Lung (tissue), 12 donors: Measurements from ENCODE around the gene ONECUT3. TPM values are rescaled to one million over a fixed set of nuclear protein-coding genes. Genes with fewer than 3 reads are reported as not detected.

ENCODE experiments used
- ATAC-seq: fragments of 200-7000 bp; cut with Tn5 transposase; one replicate; pipeline ENCODE4 v1.9.1; 2020; ENCODE audit warnings: moderate number of reproducible peaks; ENCODE audit not compliant: insufficient read depth, low FRiP score
- DNase-seq, 3 donors: peaks; one replicate each; pipeline ENCODE4 v3.0.0-alpha.2; 2013 to 2017
- H3K27ac ChIP-seq, 2 donors: one replicate each; pipeline ENCODE4 v1.5.1; 2013; ENCODE audit warnings: mild to moderate bottlenecking in 2 of 2, moderate library complexity in 2 of 2, control low read depth in 1 of 2, inconsistent platforms in 1 of 2, low read depth in 1 of 2, low read length in 1 of 2
- H3K27me3 ChIP-seq, 3 donors: one replicate each; pipeline ENCODE4 v1.5.1; 2013; ENCODE audit warnings: low read length in 2 of 3; ENCODE audit not compliant: control insufficient read depth in 3 of 3, insufficient read depth in 3 of 3
- H3K36me3 ChIP-seq, 4 donors: one replicate each; pipeline ENCODE4 v1.5.1; 2013; ENCODE audit warnings: low read length in 4 of 4, mild to moderate bottlenecking in 1 of 4, moderate library complexity in 1 of 4; ENCODE audit not compliant: control insufficient read depth in 4 of 4, insufficient read depth in 4 of 4
- H3K4me1 ChIP-seq, 5 donors: one replicate each; pipeline ENCODE4 v1.5.1; 2013; ENCODE audit warnings: low read length in 5 of 5, mild to moderate bottlenecking in 2 of 5, moderate library complexity in 1 of 5; ENCODE audit not compliant: control insufficient read depth in 5 of 5, insufficient read depth in 5 of 5
- H3K4me3 ChIP-seq: one replicate; pipeline ENCODE4 v1.5.1; 2013; ENCODE audit warnings: mild to moderate bottlenecking, control low read depth, moderate library complexity
- H3K9ac ChIP-seq, 2 donors: one replicate each; pipeline ENCODE4 v1.5.1; 2013; ENCODE audit warnings: low read length in 2 of 2, control low read depth in 1 of 2; ENCODE audit not compliant: insufficient read depth in 1 of 2
- H3K9me3 ChIP-seq, 4 donors: one replicate each; pipeline ENCODE4 v1.5.1; 2013; ENCODE audit warnings: low read length in 3 of 4, mild to moderate bottlenecking in 1 of 4, moderate library complexity in 1 of 4; ENCODE audit not compliant: control insufficient read depth in 4 of 4, insufficient read depth in 3 of 4
- WGBS, 2 donors: extraction: QIAGEN DNeasy Blood & Tissue Kit; methylation state at CpG; one replicate each; pipeline ENCODE4 v1.1.7; 2013; 5-methylcytosine and 5-hydroxymethylcytosine counted together
- polyA plus RNA-seq, 2 donors: library from polyadenylated mRNA; stranded (reverse); fragments of 200-250 nt; gene quantifications; one replicate each; pipeline ENCODE4 v1.2.1, GENCODE V29; 2013
- total RNA-seq, 2 donors: library from RNA; depleted of rRNA in 1 of 2; stranded (reverse); fragments of >200 nt in 1 of 2; gene quantifications; one replicate each; pipeline ENCODE4 v1.2.1, GENCODE V29; 2014 to 2021
- TF ChIP-seq, protein P1 (sequence below): IDR thresholded peaks from 2 replicates; pipeline ENCODE4 v1.5.1; 2012; ENCODE audit warnings: mild to moderate bottlenecking; ENCODE audit errors: control extremely low read depth, extremely low read depth
- donor health status: control.
- donor health status: control.
- donor health status: Bipolar disorder and iron deficiency.
- donor health status: healthy.
- donor health status: DM: yes; HTN: yes; CAD: no.

Gene ONECUT3
- total and polyA plus RNA-seq, 4 donors, result not detected

- Histone ChIP-seq H3K9me3 (peaks cover 0 to 25% (median 3%) of the 10 kb centered on the region in 4 donors), H3K27me3 (peaks cover 5 to 79% (median 60%) of the 10 kb centered on the region in 3 donors), H3K4me3 (no peak overlapping the region), H3K27ac (no peak overlapping the region), H3K36me3 (no peaks in the 10 kb centered on the region), H3K9ac (no peak overlapping the region), H3K4me1 (peaks cover 0 to 2% (median 0%) of the 10 kb centered on the region in 5 donors)
- TF ChIP-seq, protein P1, sequence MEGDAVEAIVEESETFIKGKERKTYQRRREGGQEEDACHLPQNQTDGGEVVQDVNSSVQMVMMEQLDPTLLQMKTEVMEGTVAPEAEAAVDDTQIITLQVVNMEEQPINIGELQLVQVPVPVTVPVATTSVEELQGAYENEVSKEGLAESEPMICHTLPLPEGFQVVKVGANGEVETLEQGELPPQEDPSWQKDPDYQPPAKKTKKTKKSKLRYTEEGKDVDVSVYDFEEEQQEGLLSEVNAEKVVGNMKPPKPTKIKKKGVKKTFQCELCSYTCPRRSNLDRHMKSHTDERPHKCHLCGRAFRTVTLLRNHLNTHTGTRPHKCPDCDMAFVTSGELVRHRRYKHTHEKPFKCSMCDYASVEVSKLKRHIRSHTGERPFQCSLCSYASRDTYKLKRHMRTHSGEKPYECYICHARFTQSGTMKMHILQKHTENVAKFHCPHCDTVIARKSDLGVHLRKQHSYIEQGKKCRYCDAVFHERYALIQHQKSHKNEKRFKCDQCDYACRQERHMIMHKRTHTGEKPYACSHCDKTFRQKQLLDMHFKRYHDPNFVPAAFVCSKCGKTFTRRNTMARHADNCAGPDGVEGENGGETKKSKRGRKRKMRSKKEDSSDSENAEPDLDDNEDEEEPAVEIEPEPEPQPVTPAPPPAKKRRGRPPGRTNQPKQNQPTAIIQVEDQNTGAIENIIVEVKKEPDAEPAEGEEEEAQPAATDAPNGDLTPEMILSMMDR, result no peak
- 44 to 59% methylated on average over 10 of the region's 10 CpGs for WGBS, 2 donors
- DNase-seq (no peak), ATAC-seq (no peak)
These were observed 23.8 kb downstream of the ONECUT3 start for GRCh38 chr19:1777149-1777548.

DNA sequence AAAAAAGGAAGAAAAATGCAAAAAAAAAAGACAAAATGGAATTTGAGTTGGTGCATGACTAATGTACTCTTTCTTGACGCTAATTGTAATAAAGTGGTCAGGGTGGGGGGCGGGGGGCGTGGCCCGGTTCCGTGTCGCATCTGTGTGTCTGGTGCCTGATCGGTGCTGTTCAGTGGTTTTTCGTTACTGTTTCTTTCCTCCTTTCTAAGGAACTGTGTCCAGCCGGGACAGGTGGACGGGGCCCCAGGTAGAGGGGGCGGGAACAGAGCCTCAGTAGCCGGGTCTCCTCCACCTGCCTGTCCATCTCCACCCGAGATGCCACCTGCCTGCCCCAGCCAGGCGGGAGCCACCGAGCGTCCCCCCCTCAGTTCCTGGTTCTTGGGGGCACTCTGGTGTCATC, 26.3 kb downstream of the ONECUT3 start:
- WGBS, 2 donors, result 34% methylated on average over 16 of the region's 16 CpGs
- no peak for ATAC-seq

GRCh38 chr19:1780272-1780958, 27.1 kb downstream of the ONECUT3 start:
- H3K9ac ChIP-seq, result no peak overlapping the region
- TF ChIP-seq, protein P1, result no peak
- H3K36me3 ChIP-seq, result no peaks in the 10 kb centered on the region
- peaks cover 0 to 28% (median 3%) of the 10 kb centered on the region in 4 donors for H3K9me3 ChIP-seq
- peaks cover 2 to 63% (median 39%) of the 10 kb centered on the region in 3 donors for H3K27me3 ChIP-seq
- no peaks in the 10 kb centered on the region for H3K4me1 ChIP-seq
- no peak for ATAC-seq
- WGBS, 2 donors, result 35 to 44% methylated on average over 14 of the region's 14 CpGs
- peak in 1 of 3 donors; percentile 31 for DNase-seq
- H3K27ac ChIP-seq, result no peak overlapping the region
- H3K4me3 ChIP-seq, result no peak overlapping the region

More for the DNA sequence above, 26.3 kb downstream of the ONECUT3 start:
- H3K27ac ChIP-seq, result no peak overlapping the region
- DNase-seq, result no peak
- peaks cover 0 to 2% (median 0%) of the 10 kb centered on the region in 5 donors for H3K4me1 ChIP-seq
- H3K4me3 ChIP-seq, result no peak overlapping the region
- TF ChIP-seq, protein P1, result no peak
- peaks cover 5 to 71% (median 45%) of the 10 kb centered on the region in 3 donors for H3K27me3 ChIP-seq
- H3K9ac ChIP-seq, result no peak overlapping the region
- peaks cover 0 to 35% (median 3%) of the 10 kb centered on the region in 4 donors for H3K9me3 ChIP-seq
- H3K36me3 ChIP-seq, result no peaks in the 10 kb centered on the region

- ATAC-seq (no peak), DNase-seq (no peak)
- Histone ChIP-seq H3K36me3 (no peaks in the 10 kb centered on the region), H3K9ac (no peak overlapping the region), H3K4me1 (no peaks in the 10 kb centered on the region), H3K27ac (no peak overlapping the region), H3K9me3 (peaks cover 0 to 24% (median 3%) of the 10 kb centered on the region in 4 donors), H3K4me3 (no peak overlapping the region), H3K27me3 (peaks cover 0 to 43% (median 28%) of the 10 kb centered on the region in 3 donors)
- TF ChIP-seq, protein P1, result no peak
- WGBS, 2 donors, result 69 to 83% methylated on average over 7 of the region's 7 CpGs
These were observed 29.2 kb downstream of the ONECUT3 start for GRCh38 chr19:1782521-1782920.
